ENCODE results near the gene RAB44. TPM values are rescaled to one million over a fixed set of nuclear protein-coding genes. Genes with fewer than 3 reads are reported as not detected.
A peak's percentile ranks its signal among the peaks of the same experiment; 100 is the strongest.

Gene RAB44
- total RNA-seq, 1 donor from 2014 or later: 0.16 TPM

DNA sequence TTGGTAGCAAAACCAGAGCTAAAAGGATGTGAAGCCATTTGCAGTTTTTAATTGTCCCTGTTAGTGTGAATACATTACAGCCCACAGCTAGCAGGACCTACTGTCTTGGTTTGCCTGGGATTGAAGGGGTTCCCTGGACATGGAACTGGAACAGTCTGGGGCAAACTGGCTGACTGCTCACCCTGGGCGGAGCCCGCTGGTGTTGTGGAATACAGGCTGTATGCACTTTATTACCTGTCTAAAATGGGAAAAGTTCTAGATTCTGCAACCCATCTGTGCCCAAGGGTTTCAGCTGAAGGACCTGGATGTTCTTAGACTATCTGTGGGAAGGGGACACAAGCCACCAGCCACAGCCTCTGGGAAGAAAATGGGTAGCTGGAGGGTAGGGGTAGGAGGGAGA lies 31.3 kb upstream of the RAB44 start:
- H3K9ac ChIP-seq (ENCODE audit: low read length): peak overlapping the region; percentile 20

DNA sequence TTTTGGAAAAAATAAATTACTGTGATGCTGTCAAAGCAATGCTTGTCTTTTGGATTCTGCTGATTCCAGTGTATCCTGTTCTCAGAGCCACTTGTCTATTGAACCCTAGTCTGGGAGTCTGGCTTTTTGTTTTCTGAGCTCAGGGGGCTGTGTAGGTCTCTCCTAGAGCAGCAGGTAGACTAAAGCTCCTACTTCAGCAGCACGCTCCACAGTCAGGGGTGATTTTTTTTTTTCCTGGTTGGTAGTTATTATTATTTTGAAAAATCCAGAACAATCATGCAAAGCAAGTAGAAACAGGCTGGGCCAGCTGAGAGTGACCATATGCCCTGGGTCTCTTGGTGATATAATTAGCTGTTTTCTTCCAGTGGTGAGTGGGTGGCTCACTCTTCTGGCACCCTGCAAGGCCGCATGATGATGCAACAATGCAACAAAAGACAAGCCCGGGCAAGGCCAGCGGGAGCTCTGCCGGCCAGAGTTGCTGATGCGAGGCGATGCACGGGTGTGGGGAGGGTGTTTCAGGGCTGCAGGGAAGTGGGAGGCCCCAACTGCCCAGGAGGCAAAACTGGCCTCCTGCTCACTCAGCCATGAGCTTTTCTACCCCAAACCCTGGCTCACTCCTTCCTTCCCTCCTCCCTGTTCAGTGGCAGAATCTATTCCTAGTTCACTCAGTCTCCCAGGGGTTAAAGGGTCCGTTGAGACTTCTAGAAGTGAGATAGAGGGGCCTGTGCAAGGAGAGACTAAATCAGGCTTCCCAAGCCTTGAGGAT lies 30.6 kb upstream of the RAB44 start:
- peak overlapping the region; percentile 62 for H3K9ac ChIP-seq (ENCODE audit: low read length)
- no peaks in the 10 kb centered on the region for H3K9me3 ChIP-seq (ENCODE audit: insufficient read depth, low read depth, low read length)
- no peak overlapping the region for H3K4me3 ChIP-seq (ENCODE audit: insufficient read depth, low read depth, low read length)
- Mint-ChIP-seq H3K4me3 (ENCODE audit: unreplicated experiment) (peak overlapping the region; percentile 41), H3K36me3 (ENCODE audit: low read depth, unreplicated experiment) (no peaks in the 10 kb centered on the region), H3K27me3 (ENCODE audit: low read depth, unreplicated experiment) (peaks cover 9% of the 10 kb centered on the region), H3K4me1 (ENCODE audit: low read depth, unreplicated experiment) (peaks cover 25% of the 10 kb centered on the region), H3K9me3 (ENCODE audit: unreplicated experiment) (no peaks in the 10 kb centered on the region), H3K27ac (ENCODE audit: unreplicated experiment) (peak overlapping the region; percentile 99)
- TF ChIP-seq, protein P1, sequence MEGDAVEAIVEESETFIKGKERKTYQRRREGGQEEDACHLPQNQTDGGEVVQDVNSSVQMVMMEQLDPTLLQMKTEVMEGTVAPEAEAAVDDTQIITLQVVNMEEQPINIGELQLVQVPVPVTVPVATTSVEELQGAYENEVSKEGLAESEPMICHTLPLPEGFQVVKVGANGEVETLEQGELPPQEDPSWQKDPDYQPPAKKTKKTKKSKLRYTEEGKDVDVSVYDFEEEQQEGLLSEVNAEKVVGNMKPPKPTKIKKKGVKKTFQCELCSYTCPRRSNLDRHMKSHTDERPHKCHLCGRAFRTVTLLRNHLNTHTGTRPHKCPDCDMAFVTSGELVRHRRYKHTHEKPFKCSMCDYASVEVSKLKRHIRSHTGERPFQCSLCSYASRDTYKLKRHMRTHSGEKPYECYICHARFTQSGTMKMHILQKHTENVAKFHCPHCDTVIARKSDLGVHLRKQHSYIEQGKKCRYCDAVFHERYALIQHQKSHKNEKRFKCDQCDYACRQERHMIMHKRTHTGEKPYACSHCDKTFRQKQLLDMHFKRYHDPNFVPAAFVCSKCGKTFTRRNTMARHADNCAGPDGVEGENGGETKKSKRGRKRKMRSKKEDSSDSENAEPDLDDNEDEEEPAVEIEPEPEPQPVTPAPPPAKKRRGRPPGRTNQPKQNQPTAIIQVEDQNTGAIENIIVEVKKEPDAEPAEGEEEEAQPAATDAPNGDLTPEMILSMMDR (IDR thresholded peaks at IDR 0.05; ENCODE audit: insufficient read depth, low read depth, low read length): no peak
- no peak for TF ChIP-seq EZH2 (IDR thresholded peaks at IDR 0.05; ENCODE audit: insufficient read depth, low read length)
- DNase-seq (ENCODE audit: low read depth) (peak; percentile 95), FAIRE-seq (no peak)
- no peaks in the 10 kb centered on the region for H3K27me3 ChIP-seq (ENCODE audit: insufficient read depth, low read length)
- no peaks in the 10 kb centered on the region for H3K79me2 ChIP-seq (ENCODE audit: insufficient read depth, low read length)
- no peaks in the 10 kb centered on the region for H3K36me3 ChIP-seq (ENCODE audit: insufficient read depth, low read length)
- H2AFZ ChIP-seq (ENCODE audit: low read depth, low read length): peak overlapping the region; percentile 43
- peaks cover 18% of the 10 kb centered on the region for H3K4me1 ChIP-seq (ENCODE audit: insufficient read depth, low read length)
- peak overlapping the region; percentile 49 for H3K4me2 ChIP-seq (ENCODE audit: low read length)
- no peaks in the 10 kb centered on the region for H4K20me1 ChIP-seq (ENCODE audit: insufficient read depth, low read length)
- peak overlapping the region; percentile 76 for H3K27ac ChIP-seq (ENCODE audit: low read depth, low read length)

More for the DNA sequence above, 31.3 kb upstream of the RAB44 start:
- Histone ChIP-seq H4K20me1 (ENCODE audit: insufficient read depth, low read length) (no peaks in the 10 kb centered on the region), H3K79me2 (ENCODE audit: insufficient read depth, low read length) (no peaks in the 10 kb centered on the region), H3K27ac (ENCODE audit: low read depth, low read length) (peak overlapping the region; percentile 76), H3K27me3 (ENCODE audit: insufficient read depth, low read length) (peaks cover under 1% of the 10 kb centered on the region), H3K36me3 (ENCODE audit: insufficient read depth, low read length) (no peaks in the 10 kb centered on the region), H3K4me3 (ENCODE audit: insufficient read depth, low read depth, low read length) (no peak overlapping the region), H3K4me2 (ENCODE audit: low read length) (peak overlapping the region; percentile 49), H2AFZ (ENCODE audit: low read depth, low read length) (no peak overlapping the region), H3K4me1 (ENCODE audit: insufficient read depth, low read length) (peaks cover 18% of the 10 kb centered on the region), H3K9me3 (ENCODE audit: insufficient read depth, low read depth, low read length) (no peaks in the 10 kb centered on the region)
- H3K4me3 Mint-ChIP-seq (ENCODE audit: unreplicated experiment): no peak overlapping the region
- H3K9me3 Mint-ChIP-seq (ENCODE audit: unreplicated experiment): no peaks in the 10 kb centered on the region
- peaks cover 9% of the 10 kb centered on the region for H3K27me3 Mint-ChIP-seq (ENCODE audit: low read depth, unreplicated experiment)
- H3K27ac Mint-ChIP-seq (ENCODE audit: unreplicated experiment): peak overlapping the region; percentile 99
- no peak for FAIRE-seq
- no peak for DNase-seq (ENCODE audit: low read depth)
- H3K4me1 Mint-ChIP-seq (ENCODE audit: low read depth, unreplicated experiment): peaks cover 25% of the 10 kb centered on the region
- TF ChIP-seq EZH2 (IDR thresholded peaks at IDR 0.05; ENCODE audit: insufficient read depth, low read length): no peak
- TF ChIP-seq, protein P1 (IDR thresholded peaks at IDR 0.05; ENCODE audit: insufficient read depth, low read depth, low read length): no peak
- H3K36me3 Mint-ChIP-seq (ENCODE audit: low read depth, unreplicated experiment): no peaks in the 10 kb centered on the region

DNA sequence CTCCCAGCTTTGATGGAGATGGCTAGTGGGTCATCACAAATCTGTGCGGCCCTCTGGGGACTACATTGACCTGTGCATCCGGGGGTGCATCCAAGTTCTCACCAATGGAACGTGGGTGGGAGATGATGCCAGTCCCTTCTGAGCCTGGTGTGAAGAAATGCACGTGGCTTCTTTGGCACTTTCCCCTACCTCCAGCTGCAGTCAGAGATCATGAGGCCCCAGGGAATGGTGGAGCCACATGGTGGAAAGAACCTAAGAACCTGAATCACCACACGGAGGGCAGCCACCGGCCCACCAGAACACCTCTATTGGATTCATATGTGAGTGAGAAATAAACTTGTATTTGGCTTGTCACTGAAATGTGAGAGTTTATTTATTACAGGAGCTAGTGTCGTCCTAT lies 29.0 kb upstream of the RAB44 start:
- TF ChIP-seq, protein P1 (IDR thresholded peaks at IDR 0.05; ENCODE audit: insufficient read depth, low read depth, low read length): no peak
- no peak for TF ChIP-seq EZH2 (IDR thresholded peaks at IDR 0.05; ENCODE audit: insufficient read depth, low read length)
- no peaks in the 10 kb centered on the region for H3K79me2 ChIP-seq (ENCODE audit: insufficient read depth, low read length)
- no peak overlapping the region for H3K4me2 ChIP-seq (ENCODE audit: low read length)
- H3K4me3 ChIP-seq (ENCODE audit: insufficient read depth, low read depth, low read length): no peak overlapping the region
- Mint-ChIP-seq H3K4me3 (ENCODE audit: unreplicated experiment) (no peak overlapping the region), H3K9me3 (ENCODE audit: unreplicated experiment) (no peaks in the 10 kb centered on the region), H3K4me1 (ENCODE audit: low read depth, unreplicated experiment) (peaks cover 26% of the 10 kb centered on the region), H3K27ac (ENCODE audit: unreplicated experiment) (no peak overlapping the region), H3K36me3 (ENCODE audit: low read depth, unreplicated experiment) (no peaks in the 10 kb centered on the region), H3K27me3 (ENCODE audit: low read depth, unreplicated experiment) (no peaks in the 10 kb centered on the region)
- H3K4me1 ChIP-seq (ENCODE audit: insufficient read depth, low read length): peaks cover 18% of the 10 kb centered on the region
- FAIRE-seq (no peak), DNase-seq (ENCODE audit: low read depth) (no peak)
- no peaks in the 10 kb centered on the region for H3K27me3 ChIP-seq (ENCODE audit: insufficient read depth, low read length)
- H3K36me3 ChIP-seq (ENCODE audit: insufficient read depth, low read length): no peaks in the 10 kb centered on the region
- no peak overlapping the region for H3K27ac ChIP-seq (ENCODE audit: low read depth, low read length)
- H2AFZ ChIP-seq (ENCODE audit: low read depth, low read length): no peak overlapping the region
- no peak overlapping the region for H3K9ac ChIP-seq (ENCODE audit: low read length)
- no peaks in the 10 kb centered on the region for H3K9me3 ChIP-seq (ENCODE audit: insufficient read depth, low read depth, low read length)
- H4K20me1 ChIP-seq (ENCODE audit: insufficient read depth, low read length): no peaks in the 10 kb centered on the region

Measured in astrocyte (in vitro differentiated cells and primary cell).